OCI-LY1 (cell line): ENCODE measurements around the gene CIB2.

Experiments
- H2AFZ ChIP-seq: fragments of 200-600 bp; sonication (generic), shearing (Covaris generic); 2 replicates; pipeline ENCODE4 v1.6.0; 2014; ENCODE audit warnings: antibody characterized with exemption, mild to moderate bottlenecking, low read length
- H3F3A ChIP-seq: fragments of 200-600 bp; sonication (generic), shearing (Covaris generic); 2 replicates; pipeline ENCODE4 v1.6.0; 2014; ENCODE audit warnings: mild to moderate bottlenecking, antibody characterized with exemption, low read length, moderate library complexity; ENCODE audit not compliant: insufficient read depth
- H3K27ac ChIP-seq: fragments of 200-600 bp; sonication (generic); 2 replicates; pipeline ENCODE4 v1.5.1; 2014; ENCODE audit warnings: low read length, mixed run types, mild to moderate bottlenecking, low read depth; ENCODE audit not compliant: poor library complexity, severe bottlenecking
- H3K27me3 ChIP-seq: fragments of 200-600 bp; sonication (generic); 2 replicates; pipeline ENCODE4 v1.6.0; 2014; ENCODE audit warnings: antibody characterized with exemption, mild to moderate bottlenecking, low read length, moderate library complexity; ENCODE audit not compliant: insufficient read depth
- H3K36me3 ChIP-seq: fragments of 200-600 bp; sonication (generic); 2 replicates; pipeline ENCODE4 v1.6.1; 2014; ENCODE audit warnings: mild to moderate bottlenecking, antibody characterized with exemption, low read length, moderate library complexity, mixed read lengths; ENCODE audit not compliant: insufficient read depth
- H3K4me1 ChIP-seq: fragments of 200-600 bp; sonication (generic); 2 replicates; pipeline ENCODE4 v1.5.1; 2014; ENCODE audit warnings: mild to moderate bottlenecking, low read length, moderate library complexity; ENCODE audit not compliant: insufficient read depth, severe bottlenecking
- H3K4me2 ChIP-seq: fragments of 200-600 bp; sonication (generic), shearing (Covaris generic); 2 replicates; pipeline ENCODE4 v1.6.1; 2014; ENCODE audit warnings: low read length
- H3K4me3 ChIP-seq: fragments of 200-600 bp; sonication (generic); 2 replicates; pipeline ENCODE4 v1.5.1; 2014; ENCODE audit warnings: low read length, low read depth, mild to moderate bottlenecking, mixed read lengths; ENCODE audit not compliant: poor library complexity, severe bottlenecking
- H3K79me2 ChIP-seq: fragments of 200-600 bp; shearing (Covaris generic); 2 replicates; pipeline ENCODE4 v1.6.1; 2016; ENCODE audit warnings: mixed run types, low read length, mixed read lengths; ENCODE audit not compliant: insufficient read depth
- H3K9ac ChIP-seq: fragments of 200-600 bp; sonication (generic), shearing (Covaris generic); 2 replicates; pipeline ENCODE4 v1.6.1; 2014; ENCODE audit warnings: mild to moderate bottlenecking, low read length, mixed read lengths
- H3K9me2 ChIP-seq: fragments of 200-600 bp; sonication (generic), shearing (Covaris generic); 2 replicates; pipeline ENCODE4 v1.6.1; 2014; ENCODE audit warnings: low read depth, mild to moderate bottlenecking, low read length, mixed read lengths
- H3K9me3 ChIP-seq: fragments of 200-600 bp; shearing (Covaris generic); 2 replicates; pipeline ENCODE4 v1.6.1; 2014; ENCODE audit warnings: low read length, mixed read lengths
- H4K20me1 ChIP-seq: fragments of 200-600 bp; sonication (generic), shearing (Covaris generic); 2 replicates; pipeline ENCODE4 v1.6.0; 2016; ENCODE audit warnings: mild to moderate bottlenecking, low read length; ENCODE audit not compliant: insufficient read depth
- CTCF ChIP-seq: fragments of 200-600 bp; sonication (generic), shearing (Covaris generic); IDR thresholded peaks from 2 replicates; pipeline ENCODE4 v1.5.1; 2017; ENCODE audit warnings: mild to moderate bottlenecking, antibody characterized with exemption, low read length, moderate library complexity, mixed read lengths
- EZH2 ChIP-seq: fragments of 200-600 bp; sonication (generic), shearing (Covaris generic); IDR thresholded peaks from 2 replicates; pipeline ENCODE4 v1.8.0; 2017; ENCODE audit warnings: borderline replicate concordance, mixed run types, mild to moderate bottlenecking, antibody characterized with exemption, low read length, moderate library complexity, mixed read lengths

Gene CIB2

GRCh38 chr15:78111788-78112187 lies 19.5 kb downstream of the CIB2 start:
- no peaks in the 10 kb centered on the region for H3K36me3 ChIP-seq
- H3K9me3 ChIP-seq: no peaks in the 10 kb centered on the region
- no peaks in the 10 kb centered on the region for H3F3A ChIP-seq
- H3K4me1 ChIP-seq: no peaks in the 10 kb centered on the region
- H3K4me3 ChIP-seq: no peak overlapping the region
- H3K9me2 ChIP-seq: no peaks in the 10 kb centered on the region
- no peaks in the 10 kb centered on the region for H4K20me1 ChIP-seq
- H3K79me2 ChIP-seq: no peaks in the 10 kb centered on the region
- H3K27ac ChIP-seq: no peak overlapping the region
- no peak overlapping the region for H3K4me2 ChIP-seq
- H3K27me3 ChIP-seq: no peaks in the 10 kb centered on the region
- H3K9ac ChIP-seq: no peak overlapping the region
- no peak overlapping the region for H2AFZ ChIP-seq
- TF ChIP-seq CTCF (no peak), EZH2 (no peak)

GRCh38 chr15:78110916-78111475 lies 20.2 kb downstream of the CIB2 start:
- H3K27me3 ChIP-seq: no peaks in the 10 kb centered on the region
- TF ChIP-seq CTCF: no peak
- no peak for TF ChIP-seq EZH2
- H3K9me3 ChIP-seq: no peaks in the 10 kb centered on the region
- no peaks in the 10 kb centered on the region for H3K9me2 ChIP-seq
- no peak overlapping the region for H2AFZ ChIP-seq
- H3K4me1 ChIP-seq: no peaks in the 10 kb centered on the region
- no peaks in the 10 kb centered on the region for H3K79me2 ChIP-seq
- H3K27ac ChIP-seq: no peak overlapping the region
- no peak overlapping the region for H3K4me2 ChIP-seq
- no peaks in the 10 kb centered on the region for H3K36me3 ChIP-seq
- no peaks in the 10 kb centered on the region for H3F3A ChIP-seq
- H3K9ac ChIP-seq: no peak overlapping the region
- no peak overlapping the region for H3K4me3 ChIP-seq
- no peaks in the 10 kb centered on the region for H4K20me1 ChIP-seq

- no peaks in the 10 kb centered on the region for H3K27me3 ChIP-seq
- no peaks in the 10 kb centered on the region for H4K20me1 ChIP-seq
- no peak overlapping the region for H3K4me3 ChIP-seq
- H3K9me2 ChIP-seq: no peaks in the 10 kb centered on the region
- H3K27ac ChIP-seq: no peak overlapping the region
- no peaks in the 10 kb centered on the region for H3K9me3 ChIP-seq
- H3K79me2 ChIP-seq: no peaks in the 10 kb centered on the region
- no peak overlapping the region for H3K9ac ChIP-seq
- H2AFZ ChIP-seq: no peak overlapping the region
- no peaks in the 10 kb centered on the region for H3K4me1 ChIP-seq
- no peak for TF ChIP-seq EZH2
- no peak for TF ChIP-seq CTCF
- H3F3A ChIP-seq: no peaks in the 10 kb centered on the region
- no peak overlapping the region for H3K4me2 ChIP-seq
- H3K36me3 ChIP-seq: no peaks in the 10 kb centered on the region
Observed at GRCh38 chr15:78110096-78110495, 21.1 kb downstream of the CIB2 start.
